ENCODE data around the gene SETD5.

SETD5 gene, protein sequence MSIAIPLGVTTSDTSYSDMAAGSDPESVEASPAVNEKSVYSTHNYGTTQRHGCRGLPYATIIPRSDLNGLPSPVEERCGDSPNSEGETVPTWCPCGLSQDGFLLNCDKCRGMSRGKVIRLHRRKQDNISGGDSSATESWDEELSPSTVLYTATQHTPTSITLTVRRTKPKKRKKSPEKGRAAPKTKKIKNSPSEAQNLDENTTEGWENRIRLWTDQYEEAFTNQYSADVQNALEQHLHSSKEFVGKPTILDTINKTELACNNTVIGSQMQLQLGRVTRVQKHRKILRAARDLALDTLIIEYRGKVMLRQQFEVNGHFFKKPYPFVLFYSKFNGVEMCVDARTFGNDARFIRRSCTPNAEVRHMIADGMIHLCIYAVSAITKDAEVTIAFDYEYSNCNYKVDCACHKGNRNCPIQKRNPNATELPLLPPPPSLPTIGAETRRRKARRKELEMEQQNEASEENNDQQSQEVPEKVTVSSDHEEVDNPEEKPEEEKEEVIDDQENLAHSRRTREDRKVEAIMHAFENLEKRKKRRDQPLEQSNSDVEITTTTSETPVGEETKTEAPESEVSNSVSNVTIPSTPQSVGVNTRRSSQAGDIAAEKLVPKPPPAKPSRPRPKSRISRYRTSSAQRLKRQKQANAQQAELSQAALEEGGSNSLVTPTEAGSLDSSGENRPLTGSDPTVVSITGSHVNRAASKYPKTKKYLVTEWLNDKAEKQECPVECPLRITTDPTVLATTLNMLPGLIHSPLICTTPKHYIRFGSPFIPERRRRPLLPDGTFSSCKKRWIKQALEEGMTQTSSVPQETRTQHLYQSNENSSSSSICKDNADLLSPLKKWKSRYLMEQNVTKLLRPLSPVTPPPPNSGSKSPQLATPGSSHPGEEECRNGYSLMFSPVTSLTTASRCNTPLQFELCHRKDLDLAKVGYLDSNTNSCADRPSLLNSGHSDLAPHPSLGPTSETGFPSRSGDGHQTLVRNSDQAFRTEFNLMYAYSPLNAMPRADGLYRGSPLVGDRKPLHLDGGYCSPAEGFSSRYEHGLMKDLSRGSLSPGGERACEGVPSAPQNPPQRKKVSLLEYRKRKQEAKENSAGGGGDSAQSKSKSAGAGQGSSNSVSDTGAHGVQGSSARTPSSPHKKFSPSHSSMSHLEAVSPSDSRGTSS (N-terminal part only)

DNA sequence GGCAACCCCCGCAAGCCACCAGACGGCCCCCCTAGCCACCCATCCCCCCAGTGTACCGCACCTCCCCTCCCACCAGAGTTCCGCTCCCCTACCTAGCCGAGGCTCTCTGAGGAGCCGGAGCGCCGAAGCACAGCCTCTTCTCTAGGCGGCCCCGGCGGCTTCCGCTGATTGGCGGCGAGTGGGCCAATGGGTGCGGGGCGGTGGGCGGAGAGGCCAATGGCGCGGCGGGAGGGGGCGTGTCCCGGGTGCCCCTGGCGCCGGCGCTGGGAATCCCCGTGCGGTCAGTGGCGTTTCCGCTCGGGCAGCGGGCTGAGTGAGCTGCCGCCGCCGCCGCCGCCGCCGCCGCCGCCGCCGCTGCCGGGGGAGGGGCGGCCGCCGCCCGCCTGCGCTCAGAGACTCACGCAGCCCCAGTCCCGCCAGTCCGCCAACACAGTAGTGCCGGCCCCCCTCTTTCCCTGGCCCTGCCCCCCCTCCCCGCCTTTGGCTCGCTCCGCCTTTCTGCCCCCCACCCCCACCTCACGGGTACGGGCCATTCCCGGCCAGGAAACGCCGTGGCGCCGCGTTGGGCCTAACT is at the start of gene SETD5:
SETD5 (plus strand) TSS at position 284 of the 574 bp plus-strand sequence. CDS start 31,324 bp downstream, outside the sequence.
- POLR2A ChIA-PET (ENCODE audit: low non-redundant PET), result interaction anchor here (1.1 to 1.6 kb wide), 2 partner anchors 18 to 35 kb away, joined by 3 to 8 read pairs; partner anchors contain the start of gene THUMPD3
- TF ChIP-seq, protein P1, sequence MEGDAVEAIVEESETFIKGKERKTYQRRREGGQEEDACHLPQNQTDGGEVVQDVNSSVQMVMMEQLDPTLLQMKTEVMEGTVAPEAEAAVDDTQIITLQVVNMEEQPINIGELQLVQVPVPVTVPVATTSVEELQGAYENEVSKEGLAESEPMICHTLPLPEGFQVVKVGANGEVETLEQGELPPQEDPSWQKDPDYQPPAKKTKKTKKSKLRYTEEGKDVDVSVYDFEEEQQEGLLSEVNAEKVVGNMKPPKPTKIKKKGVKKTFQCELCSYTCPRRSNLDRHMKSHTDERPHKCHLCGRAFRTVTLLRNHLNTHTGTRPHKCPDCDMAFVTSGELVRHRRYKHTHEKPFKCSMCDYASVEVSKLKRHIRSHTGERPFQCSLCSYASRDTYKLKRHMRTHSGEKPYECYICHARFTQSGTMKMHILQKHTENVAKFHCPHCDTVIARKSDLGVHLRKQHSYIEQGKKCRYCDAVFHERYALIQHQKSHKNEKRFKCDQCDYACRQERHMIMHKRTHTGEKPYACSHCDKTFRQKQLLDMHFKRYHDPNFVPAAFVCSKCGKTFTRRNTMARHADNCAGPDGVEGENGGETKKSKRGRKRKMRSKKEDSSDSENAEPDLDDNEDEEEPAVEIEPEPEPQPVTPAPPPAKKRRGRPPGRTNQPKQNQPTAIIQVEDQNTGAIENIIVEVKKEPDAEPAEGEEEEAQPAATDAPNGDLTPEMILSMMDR (conservative IDR thresholded peaks at IDR 0.05; ENCODE audit: low read depth), result no peak
- CTCF ChIA-PET, result no interaction called here

DNA sequence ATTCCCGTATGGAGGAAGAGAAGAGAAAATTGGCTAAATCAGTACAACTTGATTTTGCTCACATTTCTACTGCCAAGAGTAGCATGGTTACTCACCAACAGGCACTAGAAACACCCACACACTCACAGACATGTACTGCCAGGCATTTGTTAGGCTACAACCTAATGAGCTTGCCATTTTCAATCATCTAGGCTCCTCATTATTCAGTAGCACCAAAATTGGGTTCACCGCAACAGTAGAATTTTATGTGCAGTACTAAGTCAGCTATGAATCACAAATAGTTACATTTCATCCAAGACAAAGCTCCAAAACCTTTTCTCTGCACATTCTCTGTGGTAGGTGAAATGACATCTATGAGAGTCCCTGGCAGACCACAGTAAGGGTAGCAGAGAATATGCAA is 49.5 kb upstream of the SETD5 start:
- ChIA-PET CTCF (no interaction called here), POLR2A (ENCODE audit: low non-redundant PET) (no interaction called here)
- no peak for DNase-seq (ENCODE audit: low spot score)
- no peak overlapping the region for H3K27ac ChIP-seq
- TF ChIP-seq, protein P1 (conservative IDR thresholded peaks at IDR 0.05; ENCODE audit: low read depth), result no peak

More for the DNA sequence above, at the start of gene SETD5:
- DNase-seq (ENCODE audit: low spot score), result peak; percentile 88
- H3K27ac ChIP-seq, result peak within 1 kb of the TSS; percentile 99

GRCh38 chr3:9349321-9350117 is 47.9 kb upstream of the SETD5 start:
- DNase-seq (ENCODE audit: low spot score), result peak; percentile 15
- TF ChIP-seq, protein P1 (conservative IDR thresholded peaks at IDR 0.05; ENCODE audit: low read depth), result no peak
- H3K27ac ChIP-seq, result no peak overlapping the region
- POLR2A ChIA-PET (ENCODE audit: low non-redundant PET), result no interaction called here
- CTCF ChIA-PET, result no interaction called here

DNA sequence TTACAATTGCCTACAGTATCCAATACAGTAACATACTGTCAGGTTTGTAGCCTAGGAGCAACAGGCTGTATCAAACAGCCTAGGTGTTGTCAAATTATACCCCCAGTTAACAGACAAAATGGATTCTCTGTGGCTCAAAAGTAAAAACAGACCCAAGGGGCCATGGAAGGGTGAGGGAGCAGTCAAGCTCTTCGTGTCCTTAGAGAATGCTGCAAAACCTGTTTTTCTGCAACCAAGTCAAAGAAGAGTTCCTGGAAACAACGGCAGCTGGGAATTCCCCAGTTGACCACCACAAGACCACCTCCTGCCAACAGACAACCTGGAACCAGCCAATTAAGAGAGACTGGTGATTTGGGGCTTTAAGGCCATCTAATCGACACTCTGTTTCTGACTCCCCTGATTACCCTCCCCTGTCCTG is 45.7 kb upstream of the SETD5 start:
- CTCF ChIA-PET, result interaction anchor here (0.7 kb wide), 1 partner anchor 11 kb away, joined by 3 read pairs; the partner anchor contains the start of gene THUMPD3
- TF ChIP-seq, protein P1 (conservative IDR thresholded peaks at IDR 0.05; ENCODE audit: low read depth), result no peak
- peak; percentile 18 for DNase-seq (ENCODE audit: low spot score)
- POLR2A ChIA-PET (ENCODE audit: low non-redundant PET), result no interaction called here
- H3K27ac ChIP-seq, result no peak overlapping the region

GRCh38 chr3:9352917-9353752 is 44.3 kb upstream of the SETD5 start:
- TF ChIP-seq, protein P1 (conservative IDR thresholded peaks at IDR 0.05; ENCODE audit: low read depth), result peak; percentile 95
- no peak overlapping the region for H3K27ac ChIP-seq
- ChIA-PET POLR2A (ENCODE audit: low non-redundant PET) (no interaction called here), CTCF (interaction anchor here (0.6 to 0.8 kb wide), 3 partner anchors 9 to 290 kb away, joined by 3 read pairs; partner anchors contain the start of gene THUMPD3)
- DNase-seq (ENCODE audit: low spot score), result peak; percentile 62
